GM23338 (cell line): ENCODE data around the gene SART3.

Source experiments
- CTCF ChIP-seq, 2 experiments: fragments of 200-600 bp in 1 of 2; sonication (generic) in 1 of 2; conservative IDR thresholded peaks; 2 replicates each; pipeline versions ENCODE4 v1.5.1 to v1.6.1; 2016 to 2017; ENCODE audit warnings: antibody characterized with exemption in 2 of 2, low read depth in 2 of 2, mild to moderate bottlenecking in 2 of 2, moderate library complexity in 1 of 2
- EZH2 ChIP-seq: fragments of 200-600 bp; sonication (generic); IDR thresholded peaks from one replicate; pipeline ENCODE4 v1.8.0; 2017; ENCODE audit warnings: antibody characterized with exemption, mild to moderate bottlenecking, low read depth; ENCODE audit not compliant: unreplicated experiment
- EZH2phosphoT487 ChIP-seq: fragments of 200-600 bp; sonication (generic); IDR thresholded peaks from one replicate; pipeline ENCODE4 v1.8.1; 2018; ENCODE audit warnings: antibody characterized with exemption; ENCODE audit not compliant: unreplicated experiment
- POLR2AphosphoS5 ChIP-seq: IDR thresholded peaks from 2 replicates; pipeline ENCODE4 v1.6.1; 2016; ENCODE audit warnings: antibody characterized with exemption, low read depth
- REST ChIP-seq: IDR thresholded peaks from one replicate; pipeline ENCODE4 v1.6.1; 2018; ENCODE audit warnings: antibody characterized with exemption; ENCODE audit not compliant: unreplicated experiment
- ZNF114 ChIP-seq: fragments of 250-450 bp; sonication (Bioruptor Pico); IDR thresholded peaks from 2 replicates; pipeline ENCODE4 v1.5.0; 2020; ENCODE audit warnings: mild to moderate bottlenecking, moderate library complexity

DNA sequence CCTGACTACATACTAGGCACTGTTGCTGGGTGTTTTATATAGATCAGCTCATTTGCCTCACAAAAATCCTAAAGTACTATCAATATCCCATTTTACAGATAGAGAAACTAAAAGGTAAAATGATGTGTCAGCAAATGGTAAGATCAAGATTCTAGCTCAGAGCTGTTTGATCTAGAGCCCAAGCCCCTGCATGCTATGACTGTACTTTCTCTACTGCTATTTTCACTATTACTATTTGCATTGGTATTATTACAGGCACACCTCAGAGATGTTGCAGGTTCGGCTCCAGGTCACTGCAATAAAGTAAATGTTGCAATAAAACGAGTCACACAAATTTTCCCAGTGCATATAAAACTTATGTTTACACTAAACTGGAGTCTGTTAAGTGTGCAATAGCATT is 12.3 kb upstream of the SART3 start:
- TF ChIP-seq CTCF (conservative IDR thresholded peaks at IDR 0.05; ENCODE audit: low read depth in 2 of 2) (no peak), REST (no peak), EZH2 (no peak), POLR2AphosphoS5 (no peak), EZH2phosphoT487 (no peak), ZNF114 (CRISPR knock-in tag) (no peak)
